Bronchial epithelial cell (primary cell): ENCODE measurements around the gene C5. TPM values are rescaled to one million over a fixed set of nuclear protein-coding genes. Genes with fewer than 3 reads are reported as not detected.
A peak's percentile ranks its signal among the peaks of the same experiment; 100 is the strongest.

Experiments
- DNase-seq: peaks from one replicate; pipeline ENCODE4 v3.0.0-alpha.2; 2010; ENCODE audit warnings: low read depth
- FAIRE-seq: peaks from 2 replicates; lab custom pipeline; 2011; peaks lifted over from hg19 to GRCh38; lab: Jason Lieb, UNC
- H3K27me3 ChIP-seq: 2 replicates; pipeline ENCODE4 v1.5.1; 2011; ENCODE audit warnings: low read length; ENCODE audit not compliant: control insufficient read depth, insufficient read depth
- H3K36me3 ChIP-seq: 2 replicates; pipeline ENCODE4 v1.5.1; 2011; ENCODE audit warnings: low read length; ENCODE audit not compliant: control insufficient read depth, insufficient read depth
- H3K4me3 ChIP-seq: 2 replicates; pipeline ENCODE4 v1.5.1; 2011; ENCODE audit warnings: mild to moderate bottlenecking, low read depth, low read length, control low read depth
- CTCF ChIP-seq: IDR thresholded peaks from 2 replicates; pipeline ENCODE4 v1.5.1; 2011; ENCODE audit warnings: mild to moderate bottlenecking, moderate library complexity, low read length, control low read depth, inconsistent platforms; ENCODE audit not compliant: insufficient read depth, severe bottlenecking
- total RNA-seq: library from RNA; depleted of rRNA; stranded (reverse); fragments of >200 nt; gene quantifications from 2 replicates; pipeline ENCODE4 v1.2.1, GENCODE V29; 2014

The C5 gene
- total RNA-seq, 1 donor from 2014 or later, result 1.3 TPM

GRCh38 chr9:120925535-120926396 lies 124.3 kb downstream of the C5 start:
- H3K27me3 ChIP-seq, result no peaks in the 10 kb centered on the region
- no peak for TF ChIP-seq CTCF
- H3K36me3 ChIP-seq, result no peaks in the 10 kb centered on the region
- DNase-seq, result peak; percentile 83
- FAIRE-seq, result no peak
- no peak overlapping the region for H3K4me3 ChIP-seq

GRCh38 chr9:120924698-120925534 lies 125.2 kb downstream of the C5 start:
- TF ChIP-seq CTCF, result no peak
- DNase-seq (no peak), FAIRE-seq (no peak)
- H3K27me3 ChIP-seq, result no peaks in the 10 kb centered on the region
- no peak overlapping the region for H3K4me3 ChIP-seq
- H3K36me3 ChIP-seq, result no peaks in the 10 kb centered on the region

- DNase-seq (no peak), FAIRE-seq (no peak)
- no peak overlapping the region for H3K4me3 ChIP-seq
- no peak for TF ChIP-seq CTCF
- H3K36me3 ChIP-seq, result no peaks in the 10 kb centered on the region
- H3K27me3 ChIP-seq, result no peaks in the 10 kb centered on the region
These were observed 126.3 kb downstream of the C5 start for GRCh38 chr9:120923620-120924328.

GRCh38 chr9:120922404-120923195 lies 127.5 kb downstream of the C5 start:
- Histone ChIP-seq H3K4me3 (no peak overlapping the region), H3K27me3 (no peaks in the 10 kb centered on the region), H3K36me3 (no peaks in the 10 kb centered on the region)
- FAIRE-seq (no peak), DNase-seq (no peak)
- no peak for TF ChIP-seq CTCF

- no peak overlapping the region for H3K4me3 ChIP-seq
- no peak for TF ChIP-seq CTCF
- DNase-seq, result no peak
- H3K27me3 ChIP-seq, result no peaks in the 10 kb centered on the region
- H3K36me3 ChIP-seq, result no peaks in the 10 kb centered on the region
- FAIRE-seq, result no peak
These were observed 128.4 kb downstream of the C5 start for GRCh38 chr9:120921661-120922181.
